Germinal center (tissue), 1 donor: ENCODE measurements around the gene CERS6.
A peak's percentile ranks its signal among the peaks of the same experiment; 100 is the strongest.
"Not testable (repeated sequence)": the region's sequence is repeated elsewhere in the genome, so short reads cannot be mapped to it uniquely, and the experiment has no call there.

ENCODE experiments used
- DNase-seq: peaks from one replicate; pipeline ENCODE4 v3.0.0; 2012; ENCODE audit warnings: mixed read lengths, low spot score

CERS6 gene

DNA sequence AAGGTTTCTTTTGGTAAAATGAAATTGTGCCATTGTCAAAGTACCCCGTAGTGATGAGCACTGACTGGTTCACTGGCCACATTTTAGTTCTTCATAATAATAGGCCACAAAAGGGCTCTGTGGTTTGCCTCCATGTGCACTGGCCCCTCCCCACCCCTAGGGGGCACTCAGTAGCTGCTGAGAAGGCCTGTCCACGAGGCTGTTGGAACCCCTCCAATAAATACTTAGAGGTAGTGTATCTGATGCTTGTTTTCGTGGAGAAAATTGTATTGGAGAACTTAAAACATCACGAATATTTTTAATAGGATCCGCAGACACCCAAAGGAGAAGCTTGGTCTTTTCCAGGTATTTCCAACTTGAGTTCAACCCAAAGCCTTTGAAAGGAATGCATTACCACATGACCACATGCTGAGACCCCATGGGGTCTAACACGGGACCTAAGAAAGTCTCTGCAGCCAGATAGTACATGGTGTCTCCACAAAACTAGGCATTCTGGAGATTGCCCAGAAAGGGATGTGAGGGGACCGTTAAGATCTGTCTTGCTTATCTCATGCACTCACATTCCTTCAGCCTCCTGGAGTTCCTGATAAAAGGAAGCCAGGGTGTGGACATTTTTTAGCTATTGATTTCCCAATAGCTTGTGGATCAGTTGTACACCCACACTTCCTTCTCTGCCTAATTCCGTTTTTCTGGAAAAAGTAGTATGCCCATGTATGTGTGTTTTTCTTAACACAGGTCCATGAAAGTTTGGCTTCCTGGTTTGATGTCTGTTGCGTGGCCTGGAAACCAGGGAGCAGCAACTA, 317.8 kb downstream of the CERS6 start:
- DNase-seq: peak; percentile 48

DNA sequence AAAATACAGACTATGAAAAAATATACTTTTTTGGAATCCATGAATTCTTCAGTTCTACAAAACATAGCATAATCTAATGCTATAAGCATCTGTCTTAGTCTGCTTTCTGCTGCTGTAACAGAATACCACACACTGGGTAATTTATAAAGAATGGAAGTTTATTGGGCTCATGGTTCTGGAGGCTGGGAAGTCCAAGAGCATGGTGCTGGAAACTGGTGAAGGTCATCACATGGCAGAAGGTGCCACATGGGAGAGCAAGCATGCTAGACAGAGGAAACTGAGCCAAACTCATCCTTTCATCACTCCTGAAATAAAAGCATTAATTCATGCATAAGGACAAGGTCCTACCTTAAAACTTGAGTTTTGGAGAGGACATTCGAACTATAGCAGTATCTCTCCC, 319.8 kb downstream of the CERS6 start:
- no peak for DNase-seq

DNA sequence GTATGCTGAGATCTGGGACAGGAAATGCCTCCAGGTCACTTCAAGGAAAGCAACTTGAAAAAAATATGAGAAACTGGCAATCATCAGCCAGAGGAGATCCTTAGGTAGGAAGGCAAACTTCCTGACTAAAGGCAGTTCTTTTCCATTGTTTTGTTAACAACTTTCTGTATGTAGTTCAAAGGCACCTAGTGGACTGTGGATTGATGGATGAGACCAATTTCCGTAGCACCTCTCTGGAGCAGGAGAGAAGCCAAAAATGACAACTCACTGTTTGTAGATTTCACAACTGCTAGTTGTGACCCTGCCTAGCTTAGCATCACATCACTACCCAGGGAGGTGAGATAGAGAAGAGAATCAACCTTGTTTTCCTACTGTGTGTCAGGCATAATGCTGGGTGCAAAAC, 324.6 kb downstream of the CERS6 start:
- no peak for DNase-seq

DNA sequence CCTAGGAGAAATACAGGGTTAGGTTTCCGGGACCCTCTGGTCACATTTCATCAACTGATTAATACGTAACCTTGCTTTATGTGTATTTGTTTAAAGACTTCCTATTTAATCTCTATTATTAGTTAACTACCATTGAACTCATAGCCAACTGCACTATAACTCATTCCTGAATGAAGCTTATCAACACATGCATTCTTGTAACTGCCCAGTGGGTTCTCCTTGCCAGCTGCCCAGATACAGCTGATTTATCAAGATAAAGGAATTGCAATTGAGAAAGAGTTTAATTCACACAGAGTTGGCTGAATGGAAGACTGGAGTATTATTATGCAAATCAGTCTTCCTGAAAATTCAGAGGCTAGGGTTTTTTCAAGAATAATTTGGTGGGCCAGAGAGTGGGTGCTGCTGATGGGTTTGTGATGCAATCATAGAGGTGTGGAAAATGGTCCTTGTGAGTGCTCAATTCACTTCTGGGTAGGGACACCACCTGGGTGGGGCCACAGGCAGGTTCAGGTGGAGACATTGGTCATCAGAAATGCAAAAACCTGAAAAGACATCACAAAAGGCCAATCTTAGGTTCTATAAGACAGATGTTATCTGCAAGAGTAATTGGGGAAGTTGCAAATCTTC, 325.2 kb downstream of the CERS6 start:
- no peak for DNase-seq

DNA sequence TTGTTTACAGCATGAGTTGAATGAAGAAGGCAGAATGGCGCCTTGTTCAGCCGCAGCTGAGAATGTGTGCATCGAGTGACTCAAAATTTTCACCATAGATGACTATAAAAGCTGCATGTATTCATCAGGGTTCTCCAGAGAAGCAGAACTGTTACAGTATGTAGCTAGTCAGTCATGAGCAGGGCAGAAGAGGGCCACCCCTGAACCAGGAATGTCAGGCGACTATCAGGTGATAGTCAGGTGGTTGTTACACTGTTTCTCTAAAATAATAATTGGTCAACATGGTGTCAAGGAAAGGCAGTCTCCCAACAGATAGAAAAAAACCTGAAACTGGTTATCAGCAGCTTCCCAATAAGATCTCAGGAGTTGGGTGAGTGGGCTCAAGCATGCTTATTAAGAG, 326.2 kb downstream of the CERS6 start:
- DNase-seq: no peak

DNA sequence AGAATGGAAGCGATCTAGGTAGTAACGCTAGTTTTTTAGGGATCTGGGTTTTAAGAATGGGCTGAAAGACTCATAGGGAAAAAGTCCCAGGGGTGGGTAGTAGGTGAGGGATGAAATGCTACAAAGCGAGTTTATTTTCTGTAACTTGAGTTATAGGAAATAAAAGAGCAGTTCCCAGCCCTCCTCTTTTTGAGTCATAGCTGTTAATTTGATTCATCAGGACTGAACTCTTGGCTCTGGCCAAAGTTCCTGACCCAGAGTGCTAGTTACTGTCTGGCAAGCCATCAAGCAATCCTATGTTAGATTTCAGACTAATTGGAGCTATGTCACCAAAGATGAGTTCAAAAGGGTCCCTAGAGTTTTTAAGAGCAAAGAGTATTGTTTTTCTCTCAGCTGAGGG, 328.9 kb downstream of the CERS6 start:
- no peak for DNase-seq

DNA sequence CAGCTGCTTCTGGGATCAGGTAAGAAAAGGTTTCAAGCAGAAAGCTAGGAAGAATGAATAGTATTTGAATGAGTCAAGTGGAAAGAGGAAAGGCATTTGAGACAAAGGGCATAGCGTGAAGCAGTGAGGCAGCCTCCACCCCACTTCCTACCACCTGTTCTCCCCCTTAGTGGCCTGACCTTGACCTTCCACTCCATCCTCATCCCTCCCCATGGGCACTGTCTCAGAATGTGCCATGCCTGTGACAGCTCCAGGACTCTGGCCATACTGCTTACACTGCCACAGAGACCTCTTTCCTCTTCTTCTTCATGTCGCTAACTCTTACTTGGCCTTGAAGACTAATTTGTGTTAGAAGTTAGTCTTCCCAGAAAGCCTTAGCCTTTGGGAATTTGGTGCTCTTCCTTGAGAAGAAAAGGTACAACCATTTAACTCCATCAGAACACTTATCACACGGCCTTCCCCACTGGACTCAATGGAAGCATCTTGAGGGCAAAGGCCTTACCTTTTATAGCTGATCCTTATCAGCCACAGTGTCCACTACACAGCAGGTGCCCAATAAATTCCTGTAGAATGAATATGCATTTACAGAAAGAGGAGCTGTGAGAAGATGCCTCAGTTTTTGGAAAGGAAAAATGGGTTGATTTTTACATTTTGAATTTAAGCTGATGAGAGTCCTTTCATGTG, 331.2 kb downstream of the CERS6 start:
- DNase-seq: no peak

DNA sequence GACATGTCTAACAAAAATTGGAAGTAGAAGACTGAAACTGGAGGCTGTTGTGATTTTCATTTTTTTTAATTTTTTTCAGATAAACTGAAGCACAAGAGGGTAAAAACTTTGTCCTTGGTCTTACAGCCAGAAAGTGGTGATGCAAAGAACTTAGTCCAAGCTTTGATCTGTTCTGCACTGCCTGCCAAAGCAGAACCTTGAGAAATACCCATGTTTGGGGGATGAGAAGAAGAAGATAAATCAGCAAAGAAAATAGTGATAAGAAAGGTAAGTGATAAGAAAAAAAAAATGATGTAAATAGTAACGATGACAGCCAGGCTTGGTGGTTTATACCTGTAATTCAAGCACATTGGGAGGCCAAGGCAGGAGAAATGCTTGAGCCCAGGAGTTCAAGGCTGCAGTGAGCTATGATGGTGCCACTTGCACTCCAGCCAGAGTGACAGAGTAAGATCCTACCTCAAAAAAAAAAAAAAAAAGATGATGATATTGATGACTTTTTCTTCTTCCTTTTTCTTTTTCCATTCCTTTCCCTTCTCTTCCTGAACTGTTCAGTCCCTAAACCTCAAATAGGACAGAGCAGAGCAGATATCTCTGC, 331.8 kb downstream of the CERS6 start:
- DNase-seq: no peak

DNA sequence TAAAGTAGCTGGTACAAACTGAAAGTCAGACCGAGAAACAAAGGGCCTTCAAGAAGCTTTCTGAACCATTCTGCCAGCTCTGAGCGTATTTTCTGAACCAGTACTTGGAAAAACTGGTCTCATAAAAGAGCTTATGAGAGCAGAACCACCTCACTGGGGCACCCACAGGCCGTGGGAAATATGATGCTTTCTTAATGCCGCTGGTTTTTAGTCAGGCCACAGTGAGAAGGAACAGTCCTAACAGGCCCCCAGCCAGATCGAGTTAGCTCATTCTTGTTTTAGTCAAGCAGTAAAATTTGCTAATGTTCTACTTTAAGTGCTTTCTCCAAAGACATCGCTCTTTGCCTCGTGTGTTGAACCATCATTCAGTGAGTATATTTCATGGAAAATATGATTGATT, 333.7 kb downstream of the CERS6 start:
- no peak for DNase-seq

DNA sequence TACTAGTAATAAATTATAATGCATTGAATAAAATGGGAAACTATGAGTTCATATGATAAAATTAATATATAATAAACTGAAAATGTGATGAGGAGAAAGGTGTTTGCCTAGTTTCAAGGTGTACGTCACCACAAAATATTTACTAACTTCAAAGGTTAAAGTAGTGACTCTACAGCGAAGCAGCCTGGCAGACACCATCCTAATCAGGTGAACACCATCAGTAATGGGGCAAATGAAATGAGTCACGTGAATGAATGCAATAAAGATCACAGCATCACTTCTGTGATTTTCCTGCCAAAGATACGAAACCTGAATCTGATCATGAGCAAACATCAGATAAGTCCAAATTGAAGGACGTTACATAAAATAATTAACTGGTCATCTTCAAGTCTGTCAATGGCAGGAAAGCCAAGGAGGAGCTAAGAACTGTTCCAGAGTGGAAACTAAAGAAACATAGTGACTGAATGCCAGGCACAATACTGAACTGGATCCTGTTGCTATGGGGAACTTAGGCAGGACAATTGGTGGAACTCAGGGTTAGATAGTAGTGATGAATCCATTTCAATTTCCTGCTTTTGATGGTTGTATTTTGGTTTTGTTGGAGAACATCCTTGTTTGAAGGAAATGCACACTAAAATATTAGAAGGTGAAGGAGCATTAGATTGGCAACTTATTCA, 334.3 kb downstream of the CERS6 start:
- DNase-seq: no peak

DNA sequence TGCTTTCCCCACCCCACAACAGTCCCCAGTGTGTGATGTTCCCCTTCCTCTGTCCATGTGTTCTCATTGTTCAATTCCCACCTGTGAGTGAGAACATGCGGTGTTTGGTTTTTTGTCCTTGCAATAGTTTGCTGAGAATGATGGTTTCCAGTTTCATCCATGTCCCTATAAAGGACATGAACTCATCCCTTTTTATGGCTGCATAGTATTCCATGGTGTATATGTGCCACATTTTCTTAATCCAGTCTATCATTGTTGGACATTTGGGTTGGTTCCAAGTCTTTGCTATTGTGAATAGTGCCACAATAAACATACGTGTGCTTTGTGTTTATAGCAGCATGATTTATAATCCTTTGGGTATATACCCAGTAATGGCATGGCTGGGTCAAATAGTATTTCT, 335.1 kb downstream of the CERS6 start:
- DNase-seq: not testable (repeated sequence)

DNA sequence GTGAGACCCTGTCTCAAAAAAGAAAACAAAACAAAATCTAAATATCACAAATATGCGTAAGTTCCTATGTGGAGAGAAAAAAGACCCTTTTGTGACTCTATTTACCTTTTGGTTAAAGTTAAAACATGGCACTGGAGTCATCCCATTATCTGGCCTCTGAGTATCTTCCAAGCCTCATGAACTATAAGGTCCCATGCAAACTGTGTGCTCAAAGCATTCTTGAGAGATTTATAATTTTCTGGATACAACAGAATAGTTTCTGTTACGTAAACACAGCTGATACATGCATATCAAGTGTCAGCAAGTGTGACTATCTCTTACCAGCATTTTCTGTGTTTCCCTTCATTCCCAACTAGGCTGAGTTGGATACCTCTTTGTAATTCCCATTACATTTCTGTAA, 337.5 kb downstream of the CERS6 start:
- DNase-seq: no peak

DNA sequence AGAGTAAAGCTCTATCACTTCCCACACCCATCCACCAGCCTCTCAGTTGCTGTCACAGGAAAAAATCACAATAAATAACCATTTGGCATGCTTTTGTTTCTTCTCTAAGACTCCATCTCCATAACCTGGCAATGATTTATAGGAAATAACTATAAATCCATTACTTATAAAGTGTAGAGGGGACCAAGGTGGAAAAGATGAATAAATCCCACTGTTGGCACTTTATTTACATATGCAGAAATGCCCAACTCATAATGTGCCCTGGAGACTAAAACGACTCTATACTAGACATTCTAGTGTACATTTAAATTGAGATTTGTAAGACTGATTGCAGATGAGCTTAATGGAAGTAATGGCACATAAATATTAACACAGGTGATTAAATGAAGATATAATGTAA, 338.9 kb downstream of the CERS6 start:
- DNase-seq: no peak

DNA sequence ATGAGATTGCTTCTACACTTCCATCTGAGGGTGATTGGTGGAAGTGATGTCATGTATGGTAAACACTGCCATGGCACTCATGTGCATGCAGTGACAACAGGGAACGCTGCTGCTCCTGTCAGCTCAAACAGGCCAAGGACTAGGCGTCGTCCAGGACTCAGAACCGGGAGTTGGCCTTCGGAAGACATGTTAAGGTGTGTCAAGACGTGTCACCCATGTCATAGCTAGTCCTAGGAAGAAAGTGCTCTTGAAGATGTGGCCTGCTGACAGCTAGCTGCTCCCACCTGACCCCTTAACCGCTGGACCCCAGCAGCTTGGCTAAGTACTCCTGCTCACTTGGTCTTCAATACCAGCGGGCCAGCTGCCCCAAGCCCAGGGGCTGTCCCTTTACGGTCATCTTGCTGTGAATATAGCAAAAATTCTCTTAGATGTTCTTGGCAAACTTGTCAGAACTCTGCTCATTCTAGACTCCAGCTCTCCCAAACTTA, 340.1 kb downstream of the CERS6 start:
- DNase-seq: no peak

DNA sequence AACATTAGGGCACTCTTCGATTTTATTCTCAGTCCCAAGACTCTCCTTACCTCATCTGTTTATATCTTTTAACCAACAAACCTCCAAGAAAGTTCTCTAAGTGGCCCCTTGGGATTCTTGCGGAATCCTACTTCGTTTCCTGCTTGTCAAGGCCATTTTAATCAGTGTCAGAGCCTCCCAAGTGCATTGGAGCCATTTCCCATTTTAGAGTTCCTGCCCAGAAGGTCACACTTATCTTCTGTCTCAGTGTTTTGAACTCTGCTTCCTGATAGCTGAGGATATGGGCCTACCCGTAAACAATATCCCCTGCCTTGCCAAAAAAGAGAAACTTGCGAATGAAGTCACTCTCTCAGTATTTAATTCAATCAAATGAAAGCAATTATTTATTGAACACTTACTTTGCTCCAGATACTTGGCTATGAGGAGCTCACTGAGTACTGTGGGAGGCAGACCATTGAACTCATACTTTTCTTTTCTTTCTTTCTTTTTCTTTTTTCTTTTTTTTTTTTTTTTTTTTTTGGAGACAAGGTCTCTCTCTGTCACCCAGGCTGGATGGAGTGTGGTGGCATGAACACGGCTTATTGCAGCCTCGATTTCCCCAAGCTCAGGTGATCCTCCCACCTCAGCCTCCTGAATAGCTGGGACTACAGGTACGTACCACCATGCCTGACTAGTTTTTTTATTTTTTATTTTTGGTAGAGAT, 340.7 kb downstream of the CERS6 start:
- no peak for DNase-seq

DNA sequence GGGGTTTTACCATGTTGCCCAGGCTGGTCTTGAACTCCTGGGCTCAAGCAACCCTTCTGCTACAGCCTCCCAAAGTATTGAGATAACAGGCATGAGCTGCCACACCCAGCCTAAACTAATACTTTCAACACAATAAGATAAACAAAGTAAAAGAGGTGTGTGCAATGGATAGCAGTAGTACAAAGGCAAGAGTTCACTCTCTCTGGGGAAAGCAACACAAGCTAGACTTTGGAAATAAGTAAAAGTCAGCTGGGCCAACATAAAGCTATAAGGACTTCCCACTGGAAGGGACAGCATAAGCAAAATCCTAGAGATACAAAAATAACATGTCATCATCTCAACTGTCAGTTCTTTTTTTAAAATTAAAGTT, 341.2 kb downstream of the CERS6 start:
- DNase-seq: no peak

DNA sequence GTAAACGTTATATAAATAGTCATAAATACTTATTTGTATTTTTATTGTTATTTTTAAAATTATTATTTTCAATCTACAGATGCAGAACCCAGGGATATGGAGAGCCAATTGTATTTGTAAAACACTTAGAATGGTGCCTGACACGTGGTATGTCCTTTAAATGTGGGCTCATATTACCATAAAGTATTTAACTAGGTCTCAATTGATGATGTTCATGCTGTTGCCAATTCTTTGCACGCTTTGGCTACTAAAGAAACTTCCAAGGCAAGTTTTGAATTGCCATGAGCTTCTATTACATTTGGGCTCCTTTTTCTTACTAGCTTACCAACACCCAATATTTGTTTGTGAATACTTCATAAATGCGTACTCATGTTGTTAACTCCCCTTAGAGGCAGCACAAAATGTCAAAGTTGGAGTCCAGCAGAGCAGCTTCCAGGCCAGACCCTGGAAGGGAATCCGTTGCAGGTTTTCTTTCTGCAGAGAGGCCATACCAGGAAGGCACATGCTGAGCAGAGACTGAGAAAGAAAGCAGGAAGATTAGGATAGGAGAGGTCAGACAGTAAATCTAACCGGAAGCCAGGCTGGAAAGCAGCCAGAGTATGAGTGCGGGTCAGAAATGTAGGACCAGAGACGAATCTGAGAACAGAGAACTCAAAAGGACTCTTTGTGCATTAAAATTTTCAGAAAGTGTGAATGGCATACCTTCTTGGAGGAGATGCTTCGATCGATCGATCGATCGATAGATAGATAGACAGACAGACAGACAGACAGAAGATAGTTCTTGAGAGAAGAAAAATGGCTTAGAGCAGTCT, 342.2 kb downstream of the CERS6 start:
- no peak for DNase-seq

DNA sequence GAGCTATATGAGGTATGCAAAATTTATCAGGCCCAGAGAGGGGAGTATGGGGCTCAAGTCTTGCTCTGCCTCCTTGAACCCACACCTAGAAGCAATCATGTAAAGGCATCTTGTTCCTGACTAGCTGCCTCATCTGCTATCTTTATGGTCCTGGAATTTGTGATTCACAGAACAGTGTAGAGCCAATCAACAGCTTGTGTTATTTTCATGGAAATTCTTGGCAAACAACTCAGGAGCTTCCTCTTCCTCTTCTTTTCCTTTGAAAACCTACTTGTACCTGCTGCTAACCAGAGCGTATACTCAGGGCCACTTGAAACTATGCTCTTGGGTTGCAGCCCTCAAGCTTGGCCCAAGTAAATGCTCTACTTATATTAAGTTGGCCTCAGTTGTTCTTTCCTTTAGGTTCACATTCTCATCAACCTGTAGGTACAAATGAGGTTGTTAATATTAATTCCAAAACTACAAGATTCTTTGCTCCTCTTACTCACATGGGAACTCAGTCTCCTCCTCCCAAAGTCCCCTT, 342.9 kb downstream of the CERS6 start:
- DNase-seq: no peak

DNA sequence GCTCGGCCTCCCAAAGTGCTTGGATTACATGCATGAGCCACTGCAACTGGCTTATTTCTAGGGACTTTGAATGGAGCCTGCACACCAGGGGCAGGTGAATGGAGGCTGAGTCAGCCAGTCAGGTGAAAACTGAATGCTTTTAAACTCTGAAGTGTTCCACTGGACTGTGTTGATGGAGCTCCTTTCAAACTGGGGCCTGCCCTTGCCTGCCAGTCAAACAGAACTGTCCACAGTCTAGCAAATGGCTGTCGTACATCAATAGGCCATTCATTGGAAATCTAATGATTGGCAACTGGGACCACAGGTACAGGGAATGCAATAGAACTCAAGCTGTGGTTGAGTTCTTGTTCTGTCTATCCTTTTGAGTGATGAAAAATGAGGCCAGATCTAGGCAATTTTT, 345.4 kb downstream of the CERS6 start:
- DNase-seq: no peak
